ENCODE measurements around the gene IFRD1.

DNA sequence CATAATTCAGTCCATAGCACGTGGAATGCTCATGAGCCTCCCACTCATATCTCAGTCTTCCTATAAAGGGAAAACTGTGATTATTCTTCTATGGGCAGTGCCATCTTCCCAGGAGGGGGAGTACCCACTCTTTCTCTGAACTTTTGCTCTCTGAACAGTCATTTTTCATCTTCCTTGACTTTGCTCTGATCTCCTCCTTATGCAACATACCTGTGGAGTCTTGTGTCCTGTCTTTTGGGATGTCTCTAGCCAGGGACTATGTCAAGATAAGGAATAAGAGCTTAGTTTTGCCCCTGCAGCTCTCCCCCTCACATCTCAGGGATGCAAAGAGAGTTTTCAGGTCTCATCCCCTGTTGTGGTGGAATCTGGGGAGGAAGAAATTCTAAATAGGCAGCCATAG lies 58.1 kb downstream of the IFRD1 start:
- TF ChIP-seq CTCF (IDR thresholded peaks at IDR 0.05) (no peak), POLR2A (IDR thresholded peaks at IDR 0.05) (no peak)
